IPS DF 6.9 (cell line): Measurements from ENCODE around the gene MYL5.
"Not testable (repeated sequence)": the region's sequence is repeated elsewhere in the genome, so short reads cannot be mapped to it uniquely, and the experiment has no call there.

Experiments used
- DNase-seq: peaks from one replicate; pipeline ENCODE4 v3.0.0-alpha.2; 2013; ENCODE audit warnings: low read depth, low spot score
- H3K27ac ChIP-seq: one replicate; pipeline ENCODE4 v1.5.1; 2013; ENCODE audit warnings: low read length, control low read depth
- H3K27me3 ChIP-seq: 2 replicates; pipeline ENCODE4 v1.6.1; 2013; ENCODE audit warnings: mild to moderate bottlenecking, low read length; ENCODE audit not compliant: control insufficient read depth, insufficient read depth
- H3K36me3 ChIP-seq: 2 replicates; pipeline ENCODE4 v1.6.1; 2013; ENCODE audit warnings: low read length; ENCODE audit not compliant: control insufficient read depth, insufficient read depth
- H3K4me1 ChIP-seq: 2 replicates; pipeline ENCODE4 v1.6.1; 2013; ENCODE audit warnings: low read length; ENCODE audit not compliant: control insufficient read depth, insufficient read depth
- H3K4me3 ChIP-seq: 2 replicates; pipeline ENCODE4 v1.5.1; 2013; ENCODE audit warnings: mild to moderate bottlenecking, low read length
- H3K9me3 ChIP-seq: 2 replicates; pipeline ENCODE4 v1.6.1; 2013; ENCODE audit warnings: low read length, inconsistent platforms; ENCODE audit not compliant: control insufficient read depth, insufficient read depth
- WGBS: extraction: QIAGEN DNeasy Blood & Tissue Kit; methylation state at CpG from one replicate; pipeline ENCODE4 v1.1.7; 2013; ENCODE audit warnings: mixed read lengths, missing lambda C conversion rate; ENCODE audit not compliant: insufficient read length, insufficient coverage; 5-methylcytosine and 5-hydroxymethylcytosine counted together

Gene MYL5

DNA sequence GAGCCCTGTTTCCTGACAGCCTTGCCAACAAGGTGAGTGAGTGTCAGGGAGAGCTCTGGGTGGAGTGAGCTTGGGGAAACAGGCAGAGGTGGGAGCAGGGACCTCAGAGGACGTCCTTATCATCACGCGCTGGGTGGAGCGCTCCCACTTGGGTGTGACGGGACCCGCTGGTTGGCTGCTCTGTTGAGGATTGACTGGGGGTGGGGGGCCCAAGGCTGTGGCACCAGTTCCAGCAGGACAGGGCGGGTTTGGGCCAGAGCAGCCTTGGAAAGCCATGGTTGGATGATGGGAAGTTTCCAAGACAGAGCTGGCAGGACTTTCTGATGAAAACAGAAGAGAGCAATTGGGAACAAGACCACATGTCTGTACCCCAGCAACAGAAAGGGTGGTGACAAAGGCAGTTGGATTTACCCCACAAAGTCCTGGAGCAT, 28.3 kb downstream of the MYL5 start:
- Histone ChIP-seq H3K9me3 (no peaks in the 10 kb centered on the region), H3K4me1 (peaks cover 5% of the 10 kb centered on the region), H3K4me3 (no peak overlapping the region), H3K27me3 (no peaks in the 10 kb centered on the region), H3K27ac (no peak overlapping the region), H3K36me3 (no peaks in the 10 kb centered on the region)
- WGBS = no CpG with 5 or more reads among the region's 7 CpGs
- no peak for DNase-seq

DNA sequence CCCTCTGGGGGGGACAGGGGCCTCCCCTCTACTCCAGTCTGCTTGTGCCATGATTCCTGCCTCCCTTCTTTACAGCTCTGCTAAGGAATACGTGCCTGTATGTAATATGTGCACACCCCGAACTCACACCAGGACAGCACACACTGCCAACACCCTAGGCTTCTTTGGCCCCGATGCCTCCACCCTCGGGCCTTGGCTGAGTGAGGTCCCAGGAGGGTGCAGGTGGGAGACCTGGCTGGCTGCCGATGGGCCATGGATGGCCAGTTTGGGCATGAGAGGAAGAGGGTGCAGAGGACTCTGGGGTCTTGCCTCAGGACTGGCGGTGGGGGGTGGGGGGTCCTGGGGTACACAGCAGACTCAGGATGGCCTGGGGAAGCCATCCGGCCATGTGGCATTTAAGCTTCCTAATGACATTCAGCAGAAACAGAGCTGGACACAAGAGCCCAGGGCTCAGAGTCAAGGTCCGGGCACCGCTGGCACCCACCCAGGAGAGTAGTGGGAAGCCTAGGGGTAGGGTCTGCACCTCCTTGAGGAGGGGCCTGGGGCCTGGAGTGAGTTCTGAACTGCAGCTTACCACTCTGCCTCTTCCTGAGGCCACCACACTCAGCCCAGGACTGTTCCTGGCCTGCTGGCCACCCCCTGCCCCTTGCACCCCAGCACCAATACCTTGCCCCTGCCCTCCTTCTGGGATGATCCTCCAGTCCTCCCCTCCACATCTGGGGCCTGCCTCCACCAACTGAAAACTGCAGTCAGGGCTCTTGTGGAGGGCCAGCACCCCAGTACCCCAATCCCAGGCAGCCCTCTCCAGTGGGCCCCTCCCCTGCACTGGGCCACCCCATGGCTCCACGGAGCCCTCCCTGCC, 29.2 kb downstream of the MYL5 start:
- no peak overlapping the region for H3K27ac ChIP-seq
- no peak for DNase-seq
- H3K4me1 ChIP-seq = peaks cover 7% of the 10 kb centered on the region
- H3K36me3 ChIP-seq = no peaks in the 10 kb centered on the region
- no peaks in the 10 kb centered on the region for H3K9me3 ChIP-seq
- H3K27me3 ChIP-seq = no peaks in the 10 kb centered on the region
- WGBS = no CpG with 5 or more reads among the region's 10 CpGs
- no peak overlapping the region for H3K4me3 ChIP-seq

DNA sequence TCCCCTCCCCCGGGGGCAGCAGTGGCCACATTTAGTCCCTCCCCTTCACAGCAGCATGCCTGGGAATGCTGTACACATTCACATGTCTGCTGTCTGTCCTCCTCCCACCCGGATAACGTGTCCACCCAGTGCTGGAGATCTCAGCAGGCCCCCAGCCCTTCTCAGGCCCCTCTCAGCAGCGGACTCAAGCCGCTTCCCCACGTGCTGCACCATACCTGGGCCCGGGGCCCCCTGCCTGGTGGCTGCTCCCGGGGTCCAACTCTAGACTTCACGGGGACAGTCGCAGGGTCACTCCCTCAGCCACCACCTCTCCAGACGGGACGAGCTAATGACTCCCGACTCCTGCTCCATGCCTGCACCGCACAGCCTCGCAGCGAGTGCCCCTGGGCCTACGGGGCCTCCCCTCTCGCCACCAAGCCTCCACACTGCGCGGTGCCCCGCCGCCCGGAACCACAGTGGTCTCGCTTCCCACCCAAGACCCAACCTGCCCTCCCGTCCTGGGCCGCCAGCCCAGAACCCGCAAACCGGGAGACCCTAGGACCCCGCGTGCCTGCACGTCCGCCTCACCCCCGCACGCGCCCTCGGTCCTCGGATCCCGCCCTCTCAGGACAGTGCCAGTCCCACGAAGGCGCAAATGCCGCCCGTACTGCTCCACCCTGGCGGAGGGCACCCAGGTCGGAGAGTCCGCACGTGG, 30.0 kb downstream of the MYL5 start:
- Histone ChIP-seq H3K27me3 (no peaks in the 10 kb centered on the region), H3K4me3 (no peak overlapping the region)

DNA sequence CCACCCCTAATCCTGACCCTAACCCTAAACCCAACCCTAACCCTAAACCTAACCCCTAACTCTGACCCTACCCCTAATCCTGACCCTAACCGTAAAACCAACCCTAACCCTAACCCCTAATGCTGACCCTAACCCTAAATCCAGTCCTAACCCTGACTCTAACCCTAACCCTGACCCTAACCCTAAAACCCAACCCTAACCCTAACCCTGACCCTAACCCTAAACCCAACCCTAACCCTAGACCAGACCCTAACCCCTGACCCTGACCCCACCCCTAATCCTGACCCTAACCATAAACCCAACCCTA, 30.6 kb downstream of the MYL5 start:
- Histone ChIP-seq H3K36me3 (no peaks in the 10 kb centered on the region), H3K4me3 (no peak overlapping the region), H3K9me3 (no peaks in the 10 kb centered on the region), H3K27ac (no peak overlapping the region), H3K27me3 (no peaks in the 10 kb centered on the region), H3K4me1 (peaks cover 7% of the 10 kb centered on the region)
- WGBS = 100% methylated on average over 1 of the region's 1 CpG
- DNase-seq = no peak

More for the DNA sequence above, 30.0 kb downstream of the MYL5 start:
- peaks cover 7% of the 10 kb centered on the region for H3K4me1 ChIP-seq
- H3K27ac ChIP-seq = no peak overlapping the region
- DNase-seq = no peak
- WGBS = no CpG with 5 or more reads among the region's 46 CpGs
- H3K36me3 ChIP-seq = no peaks in the 10 kb centered on the region
- H3K9me3 ChIP-seq = no peaks in the 10 kb centered on the region

DNA sequence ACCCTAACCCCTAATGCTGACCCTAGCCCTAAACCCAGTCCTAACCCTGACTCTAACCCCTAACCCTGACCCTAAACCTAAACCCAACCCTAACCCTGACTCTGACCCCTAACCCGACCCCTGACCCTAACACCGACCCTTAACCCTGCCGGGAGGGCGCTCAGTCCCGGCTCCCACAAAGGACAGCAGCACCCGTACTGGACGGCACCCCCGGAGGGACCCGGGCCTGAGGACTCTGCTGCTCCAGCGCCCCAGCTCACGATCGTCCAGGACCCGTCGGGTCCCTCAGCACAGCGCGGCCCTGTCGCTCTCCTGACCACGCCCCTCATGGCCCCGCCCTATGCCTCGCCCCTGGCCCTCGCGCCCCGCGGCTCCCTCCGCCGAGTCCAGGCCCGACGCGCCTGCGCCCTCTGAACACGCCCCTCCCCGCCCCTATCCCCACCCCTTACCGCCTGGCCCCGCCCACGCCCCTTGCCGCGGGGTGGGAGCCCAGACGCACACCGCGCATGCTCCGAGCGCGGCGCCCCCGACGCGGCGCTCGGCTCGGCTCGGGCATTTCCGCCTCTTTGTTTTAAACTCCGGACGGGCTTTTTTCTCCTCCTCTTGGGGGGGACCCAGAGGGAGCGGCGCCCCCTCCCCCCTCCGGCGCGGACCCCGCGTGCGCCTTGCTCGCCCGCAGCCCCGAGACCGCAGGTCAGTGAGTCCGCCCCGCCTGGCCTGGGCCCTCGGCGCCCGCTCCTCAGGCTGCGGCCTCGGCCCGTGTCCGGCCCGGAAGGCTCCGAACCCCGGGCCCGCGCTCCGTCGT, 31.1 kb downstream of the MYL5 start, which contains the start of gene PCGF3:
PCGF3 (plus strand) TSS at position 555 of the 805 bp plus-strand sequence. CDS start 27,849 bp downstream, outside the sequence.
- peak; percentile 66 for DNase-seq
- no CpG with 5 or more reads among the region's 82 CpGs for WGBS
- no peak within 1 kb of the TSS for H3K27ac ChIP-seq
- H3K4me1 ChIP-seq = peaks cover 7% of the 10 kb centered on the region
- peaks cover 3% of the 10 kb centered on the region; the same call in 1 of the 2 replicates for H3K36me3 ChIP-seq
- peak within 1 kb of the TSS; percentile 76 for H3K4me3 ChIP-seq
- H3K27me3 ChIP-seq = no peaks in the 10 kb centered on the region
- no peaks in the 10 kb centered on the region for H3K9me3 ChIP-seq

DNA sequence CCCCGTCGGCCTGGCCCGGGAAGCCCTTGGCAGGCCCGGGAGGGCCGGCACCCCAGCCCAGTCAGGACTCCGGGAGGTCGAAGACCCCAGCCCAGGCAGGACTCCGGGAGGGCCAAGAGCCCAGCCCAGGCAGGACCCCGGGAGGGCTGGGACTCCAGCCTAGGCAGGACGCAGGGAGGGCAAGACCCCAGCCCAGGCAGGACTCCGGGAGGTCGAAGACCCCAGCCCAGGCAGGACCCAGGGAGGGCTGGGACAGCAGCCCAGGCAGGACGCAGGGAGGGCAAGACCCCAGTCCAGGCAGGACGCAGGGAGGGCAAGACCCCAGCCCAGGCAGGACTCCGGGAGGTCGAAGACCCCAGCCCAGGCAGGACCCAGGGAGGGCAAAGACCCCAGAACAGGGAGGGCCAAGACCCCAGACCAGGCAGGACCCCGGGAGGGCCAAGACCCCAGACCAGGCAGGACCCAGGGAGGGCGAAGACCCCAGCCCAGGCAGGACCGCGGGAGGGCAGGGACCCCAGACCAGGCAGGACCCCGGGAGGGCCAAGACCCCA, 31.8 kb downstream of the MYL5 start:
- H3K27me3 ChIP-seq, H3K9me3 ChIP-seq, H3K4me1 ChIP-seq, H3K36me3 ChIP-seq, DNase-seq, H3K27ac ChIP-seq: not testable (repeated sequence)
- peak overlapping the region; percentile 76 for H3K4me3 ChIP-seq
- WGBS = no CpG with 5 or more reads among the region's 21 CpGs

DNA sequence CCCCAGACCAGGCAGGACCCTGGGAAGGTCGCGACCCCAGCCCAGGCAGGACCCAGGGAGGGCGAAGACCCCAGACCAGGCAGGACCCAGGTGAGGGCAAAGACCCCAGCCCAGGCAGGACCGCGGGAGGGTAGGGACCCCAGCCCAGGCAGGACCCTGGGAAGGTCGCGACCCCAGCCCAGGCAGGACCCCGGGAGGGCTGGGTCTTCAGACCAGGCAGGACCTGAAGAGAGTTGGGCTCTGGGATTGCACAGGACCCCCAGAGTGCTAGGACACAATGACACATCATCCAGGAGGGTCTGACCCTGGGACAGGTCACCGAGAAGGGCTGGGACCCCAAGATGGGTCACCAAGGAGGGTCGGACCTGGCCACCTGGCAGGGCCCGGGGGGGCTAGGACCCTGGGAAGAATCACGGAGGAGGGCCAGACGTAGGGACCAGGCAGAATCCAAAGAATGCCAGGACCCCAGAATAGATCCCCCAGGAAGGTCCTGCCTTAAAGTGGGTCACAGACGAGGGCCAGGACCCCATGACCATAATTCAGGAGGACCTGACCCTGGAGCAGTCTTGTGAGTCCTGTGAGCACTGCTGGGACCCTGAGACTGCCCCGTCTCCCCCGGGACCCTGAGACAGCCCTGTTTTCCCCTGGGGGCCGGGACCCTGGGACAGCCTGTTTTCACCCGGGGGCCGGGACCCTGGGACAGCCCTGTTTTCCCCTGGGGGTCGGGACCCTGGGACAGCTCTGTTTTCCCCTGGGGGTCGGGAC, 32.7 kb downstream of the MYL5 start:
- Histone ChIP-seq H3K4me1 (peaks cover 7% of the 10 kb centered on the region), H3K4me3 (no peak overlapping the region; the same call in 1 of the 2 replicates)
- no CpG with 5 or more reads among the region's 21 CpGs for WGBS

DNA sequence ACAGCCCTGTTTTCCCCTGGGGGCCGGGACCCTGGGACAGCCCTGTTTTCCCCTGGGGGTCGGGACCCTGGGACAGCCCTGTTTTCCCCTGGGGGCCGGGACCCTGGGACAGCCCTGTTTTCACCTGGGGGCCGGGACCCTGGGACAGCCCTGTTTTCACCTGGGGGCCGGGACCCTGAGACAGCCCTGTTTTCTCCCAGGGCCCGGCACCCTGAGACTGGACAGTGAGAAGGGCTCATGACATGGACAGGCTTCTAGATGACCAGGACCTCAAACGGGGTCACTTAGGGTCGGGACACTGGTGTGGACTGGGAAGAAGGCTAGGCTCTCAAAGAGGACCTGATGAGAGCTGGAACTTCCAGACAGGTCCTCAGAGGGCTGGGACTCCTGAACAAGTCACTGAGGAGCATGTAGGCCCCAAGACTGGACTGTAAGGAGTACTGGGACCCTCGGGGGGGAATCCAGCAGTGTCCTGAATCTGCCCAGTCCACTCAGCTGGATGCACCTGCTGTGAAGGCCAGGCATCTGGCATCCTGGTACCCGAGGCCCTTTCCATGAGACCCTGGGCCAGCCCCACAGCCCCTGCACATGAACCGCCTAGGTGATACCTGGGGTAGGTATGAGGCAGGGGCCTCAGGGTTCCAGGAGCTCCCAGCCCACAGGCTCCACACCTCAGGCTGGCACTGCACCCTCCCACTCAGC, 33.7 kb downstream of the MYL5 start:
- DNase-seq = no peak
- H3K4me3 ChIP-seq = no peak overlapping the region
- H3K27me3 ChIP-seq = no peaks in the 10 kb centered on the region
- H3K36me3 ChIP-seq = peaks cover 3% of the 10 kb centered on the region; the same call in 1 of the 2 replicates
- no peak overlapping the region for H3K27ac ChIP-seq
- H3K4me1 ChIP-seq = peaks cover 7% of the 10 kb centered on the region
- no CpG with 5 or more reads among the region's 11 CpGs for WGBS
- no peaks in the 10 kb centered on the region for H3K9me3 ChIP-seq

More for the DNA sequence above, 32.7 kb downstream of the MYL5 start:
- peaks cover 3% of the 10 kb centered on the region; the same call in 1 of the 2 replicates for H3K36me3 ChIP-seq
- no peak for DNase-seq
- H3K27me3 ChIP-seq = no peaks in the 10 kb centered on the region
- no peaks in the 10 kb centered on the region for H3K9me3 ChIP-seq
- H3K27ac ChIP-seq = no peak overlapping the region

DNA sequence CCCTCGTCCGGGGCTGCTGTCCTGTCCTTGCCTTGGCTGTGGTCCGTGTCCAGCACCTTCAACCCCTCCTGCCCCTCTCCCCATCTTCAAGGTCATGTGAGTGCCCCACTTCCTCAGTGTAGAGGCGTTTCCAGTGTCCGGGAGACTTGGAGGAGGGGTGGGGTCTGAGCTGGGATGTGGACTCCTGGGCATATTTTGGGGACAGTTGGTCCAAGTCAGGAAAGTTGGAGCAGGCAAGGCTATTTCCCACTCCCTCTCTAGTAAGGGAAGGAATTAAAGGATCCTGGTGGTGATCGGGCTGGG, 34.2 kb downstream of the MYL5 start:
- Histone ChIP-seq H3K27ac (no peak overlapping the region), H3K4me3 (no peak overlapping the region), H3K4me1 (peaks cover 7% of the 10 kb centered on the region), H3K36me3 (peaks cover 3% of the 10 kb centered on the region; the same call in 1 of the 2 replicates), H3K27me3 (no peaks in the 10 kb centered on the region), H3K9me3 (no peaks in the 10 kb centered on the region)
- WGBS = no CpG with 5 or more reads among the region's 6 CpGs
- DNase-seq = no peak
